ENCODE results near the gene TLR6. TPM values are rescaled to one million over a fixed set of nuclear protein-coding genes. Genes with fewer than 3 reads are reported as not detected.

The TLR6 gene
- total and polyA plus RNA-seq, 10 of the 15 experiments (the other 5 are each of a cell fraction or from before 2014, with no cell fraction given), result 1.1 to 49.4 (median 12.5) TPM

DNA sequence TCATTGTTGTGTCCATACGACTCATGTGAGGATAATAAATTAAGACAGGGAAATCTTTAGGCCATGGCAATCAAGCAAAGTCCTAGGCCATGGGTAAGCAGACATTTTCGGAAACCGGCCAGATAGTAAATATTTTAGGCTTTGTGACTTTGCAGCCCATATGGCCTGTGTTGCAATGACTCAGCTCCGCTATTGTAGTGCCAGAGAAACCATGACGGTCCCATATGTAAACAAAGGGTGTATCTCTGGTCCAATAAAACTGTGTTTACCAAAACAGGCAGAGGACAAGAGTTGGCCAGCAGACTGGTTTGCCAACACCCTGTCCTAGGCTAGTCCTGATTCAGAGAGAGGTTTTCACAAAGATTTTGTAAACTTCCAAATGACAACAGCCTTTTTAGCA is 16.0 kb upstream of the TLR6 start:
- ChIA-PET SMC1A (ENCODE audit: uncharacterized antibody, unreplicated experiment) (interaction anchor here (1.5 to 6.4 kb wide), 4 partner anchors 12 to 113 kb away, joined by 3 to 54 read pairs (median 12); no protein-coding TSS in a partner anchor), CTCF (interaction anchor here (3.3 to 3.8 kb wide), 3 partner anchors 12 to 113 kb away, joined by 17 to 31 read pairs (median 22); no protein-coding TSS in a partner anchor), RAD21 (ENCODE audit: unreplicated experiment) (interaction anchor here (1.2 to 1.8 kb wide), 3 partner anchors 30 to 114 kb away, joined by 4 to 12 read pairs (median 6); no protein-coding TSS in a partner anchor), POLR2A (interaction anchor here (2.2 kb wide), 1 partner anchor 17 kb away, joined by 13 read pairs; no protein-coding TSS in a partner anchor)
- DNase-seq (ENCODE audit: low read depth, low spot score), result no peak
- in situ Hi-C loops (cut with MboI) (loop anchor here (25.0 kb wide), 1 partner anchor 560 kb away; no protein-coding TSS in a partner anchor), intact Hi-C loops (cut with micrococcal nuclease; ENCODE audit: unreplicated experiment) (no loop called here)
- H3K79me2 ChIP-seq (ENCODE audit: control insufficient read depth, insufficient read depth, low read length), result peaks cover 2% of the 10 kb centered on the region; the same call in 1 of the 2 replicates
- WGBS (ENCODE audit: insufficient coverage, insufficient replicate concordance, low lambda C conversion rate, missing lambda C conversion rate), result 96% methylated on average over 5 of the region's 5 CpGs
- TF ChIP-seq EZH2 (IDR thresholded peaks at IDR 0.05; ENCODE audit: borderline replicate concordance, control insufficient read depth, low read depth, low read length), result no peak
- TF ChIP-seq ZZZ3 (IDR thresholded peaks at IDR 0.05; ENCODE audit: control insufficient read depth, insufficient read length, low read depth), result no peak
- TF ChIP-seq, protein P1, sequence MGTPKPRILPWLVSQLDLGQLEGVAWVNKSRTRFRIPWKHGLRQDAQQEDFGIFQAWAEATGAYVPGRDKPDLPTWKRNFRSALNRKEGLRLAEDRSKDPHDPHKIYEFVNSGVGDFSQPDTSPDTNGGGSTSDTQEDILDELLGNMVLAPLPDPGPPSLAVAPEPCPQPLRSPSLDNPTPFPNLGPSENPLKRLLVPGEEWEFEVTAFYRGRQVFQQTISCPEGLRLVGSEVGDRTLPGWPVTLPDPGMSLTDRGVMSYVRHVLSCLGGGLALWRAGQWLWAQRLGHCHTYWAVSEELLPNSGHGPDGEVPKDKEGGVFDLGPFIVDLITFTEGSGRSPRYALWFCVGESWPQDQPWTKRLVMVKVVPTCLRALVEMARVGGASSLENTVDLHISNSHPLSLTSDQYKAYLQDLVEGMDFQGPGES (IDR thresholded peaks at IDR 0.05), result no peak
- TF ChIP-seq CBX3 (IDR thresholded peaks at IDR 0.05; ENCODE audit: borderline replicate concordance, low read depth), result no peak
- TF ChIP-seq ZNF384 (IDR thresholded peaks at IDR 0.05; ENCODE audit: borderline replicate concordance, low read depth, low read length), result no peak
- TF ChIP-seq SIN3A (IDR thresholded peaks at IDR 0.05; ENCODE audit: low read depth, low read length), result no peak
- TF ChIP-seq ZNF207 (IDR thresholded peaks at IDR 0.05; ENCODE audit: borderline replicate concordance), result no peak
- TF ChIP-seq SRF (IDR thresholded peaks at IDR 0.05; ENCODE audit: low read depth in 2 of 2, low read length in 2 of 2), result no peak
- no peak for TF ChIP-seq ZNF24 (IDR thresholded peaks at IDR 0.05)
- no peak for TF ChIP-seq SREBF1 (IDR thresholded peaks at IDR 0.05; ENCODE audit: low read length)
- no peak for TF ChIP-seq RELA (IDR thresholded peaks at IDR 0.05; ENCODE audit: borderline replicate concordance, partially characterized antibody)
- TF ChIP-seq, protein P2, sequence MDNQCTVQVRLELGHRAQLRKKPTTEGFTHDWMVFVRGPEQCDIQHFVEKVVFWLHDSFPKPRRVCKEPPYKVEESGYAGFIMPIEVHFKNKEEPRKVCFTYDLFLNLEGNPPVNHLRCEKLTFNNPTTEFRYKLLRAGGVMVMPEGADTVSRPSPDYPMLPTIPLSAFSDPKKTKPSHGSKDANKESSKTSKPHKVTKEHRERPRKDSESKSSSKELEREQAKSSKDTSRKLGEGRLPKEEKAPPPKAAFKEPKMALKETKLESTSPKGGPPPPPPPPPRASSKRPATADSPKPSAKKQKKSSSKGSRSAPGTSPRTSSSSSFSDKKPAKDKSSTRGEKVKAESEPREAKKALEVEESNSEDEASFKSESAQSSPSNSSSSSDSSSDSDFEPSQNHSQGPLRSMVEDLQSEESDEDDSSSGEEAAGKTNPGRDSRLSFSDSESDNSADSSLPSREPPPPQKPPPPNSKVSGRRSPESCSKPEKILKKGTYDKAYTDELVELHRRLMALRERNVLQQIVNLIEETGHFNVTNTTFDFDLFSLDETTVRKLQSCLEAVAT (IDR thresholded peaks at IDR 0.05), result no peak
- no peaks in the 10 kb centered on the region for H4K20me1 ChIP-seq (ENCODE audit: control insufficient read depth, insufficient read depth)
- H3K4me3 ChIP-seq, result no peak overlapping the region
- no peak overlapping the region for H3K9ac ChIP-seq (ENCODE audit: control insufficient read depth, insufficient read depth, low read length)
- ATAC-seq, result no peak
- no peak for FAIRE-seq
- H2AFZ ChIP-seq (ENCODE audit: control insufficient read depth, low read depth, low read length), result no peak overlapping the region
- BruUV-seq (replicated peaks), result no TSS peak
- H3K9me3 ChIP-seq (replicated peaks; ENCODE audit: control insufficient read depth, insufficient read depth, low read length), result no peaks in the 10 kb centered on the region
- no peak overlapping the region for H3K27ac ChIP-seq (ENCODE audit: control insufficient read depth, insufficient read depth)
- no peak overlapping the region for H3K4me2 ChIP-seq (ENCODE audit: control insufficient read depth, insufficient read depth)
- H3K4me1 ChIP-seq (ENCODE audit: control insufficient read depth, insufficient read depth, low read length), result peaks cover 7% of the 10 kb centered on the region
- no peaks in the 10 kb centered on the region for H3K36me3 ChIP-seq (ENCODE audit: control insufficient read depth in 2 of 2, insufficient read depth in 2 of 2, low read length in 1 of 2)
- H3K27me3 ChIP-seq (replicated peaks in 1 of 2; ENCODE audit: control insufficient read depth in 2 of 2, insufficient read depth in 2 of 2, low read length in 1 of 2), result no peaks in the 10 kb centered on the region
